Naive thymus-derived CD4-positive, alpha-beta T cell (primary cell): ENCODE data around the gene MAFG. TPM values are rescaled to one million over a fixed set of nuclear protein-coding genes. Genes with fewer than 3 reads are reported as not detected.

Source experiments
- ATAC-seq: fragments of 150-1000 bp; cut with Tn5 transposase; 2 replicates; pipeline ENCODE4 v1.10.0; 2021; ENCODE audit warnings: mild to moderate bottlenecking, moderate library complexity
- CTCF ChIA-PET: fragments of 350-600 bp; sonication (Branson Sonifier 250); formaldehyde crosslinking; loops from one replicate; lab custom pipeline; 2021; ENCODE audit warnings: antibody characterized with exemption; lab: Charles Lee
- POLR2A ChIA-PET: fragments of 350-600 bp; sonication (Branson Sonifier 250); formaldehyde crosslinking; loops from one replicate; lab custom pipeline; 2021; ENCODE audit warnings: antibody characterized with exemption, inconsistent platforms; lab: Charles Lee
- DNase-seq, 9 donors: peaks; one replicate each; pipeline versions ENCODE4 v3.0.0 to v3.0.0-alpha.2; 2020 to 2022; ENCODE audit warnings: mixed read lengths in 1 of 9
- H3K27ac ChIP-seq: one replicate; pipeline ENCODE4 v1.7.0; 2013; ENCODE audit warnings: mild to moderate bottlenecking, low read depth, low read length, moderate library complexity
- H3K27me3 ChIP-seq, 2 donors: one replicate each; pipeline ENCODE4 v1.7.0; 2013; ENCODE audit warnings: low read length in 2 of 2, mild to moderate bottlenecking in 2 of 2, moderate library complexity in 2 of 2; ENCODE audit not compliant: control insufficient read depth in 2 of 2, insufficient read depth in 2 of 2
- H3K36me3 ChIP-seq, 3 experiments: 1 replicate in 2 of 3; 2 replicates in 1 of 3; pipeline ENCODE4 v1.7.0; 2013; ENCODE audit warnings: low read length in 3 of 3, mild to moderate bottlenecking in 3 of 3, moderate library complexity in 1 of 3; ENCODE audit not compliant: insufficient read depth in 3 of 3, control insufficient read depth in 2 of 3
- H3K4me1 ChIP-seq, 2 donors: one replicate each; pipeline ENCODE4 v1.7.0; 2013; ENCODE audit warnings: low read length in 2 of 2, mild to moderate bottlenecking in 2 of 2, moderate library complexity in 1 of 2; ENCODE audit not compliant: control insufficient read depth in 2 of 2, insufficient read depth in 2 of 2
- H3K4me3 ChIP-seq: 2 replicates; pipeline ENCODE4 v1.7.0; 2013; ENCODE audit warnings: mild to moderate bottlenecking, low read length
- H3K9me3 ChIP-seq, 3 experiments: 1 replicate in 2 of 3; 2 replicates in 1 of 3; pipeline ENCODE4 v1.7.0; 2013; ENCODE audit warnings: low read length in 3 of 3; ENCODE audit not compliant: control insufficient read depth in 2 of 3
- H3K27ac Mint-ChIP-seq, 9 donors: one replicate each; pipeline ENCODE4 v1.8.0; 2020 to 2022; ENCODE audit warnings: mixed read lengths in 9 of 9, mild to moderate bottlenecking in 8 of 9, moderate library complexity in 5 of 9, inconsistent platforms in 2 of 9
- H3K27me3 Mint-ChIP-seq, 5 donors: one replicate each; pipeline ENCODE4 v1.8.0; 2021 to 2022; ENCODE audit warnings: mixed read lengths in 5 of 5, mild to moderate bottlenecking in 1 of 5
- H3K36me3 Mint-ChIP-seq, 5 donors: one replicate each; pipeline ENCODE4 v1.8.0; 2020 to 2022; ENCODE audit warnings: mixed read lengths in 5 of 5, mild to moderate bottlenecking in 3 of 5, inconsistent platforms in 1 of 5
- H3K4me1 Mint-ChIP-seq, 7 donors: one replicate each; pipeline ENCODE4 v1.8.0; 2020 to 2022; ENCODE audit warnings: mixed read lengths in 7 of 7, mild to moderate bottlenecking in 3 of 7, inconsistent platforms in 1 of 7
- H3K4me3 Mint-ChIP-seq, 10 donors: one replicate each; pipeline ENCODE4 v1.8.0; 2020 to 2022; ENCODE audit warnings: mild to moderate bottlenecking in 10 of 10, mixed read lengths in 10 of 10, moderate library complexity in 6 of 10, inconsistent platforms in 2 of 10
- H3K9me3 Mint-ChIP-seq, 11 donors: one replicate each; pipeline ENCODE4 v1.8.0; 2020 to 2022; ENCODE audit warnings: mixed read lengths in 11 of 11, mild to moderate bottlenecking in 4 of 11, inconsistent platforms in 1 of 11, moderate library complexity in 1 of 11
- intact Hi-C, 2 donors: fragments of 100-400 bp; cut with micrococcal nuclease; formaldehyde crosslinking; loops; one replicate each; pipeline ENCODE4 v1.15.1; 2023
- polyA plus RNA-seq, 2 donors: library from polyadenylated mRNA; unstranded; fragments of 300-500 nt; fragmentation: Illumina TruSeq; gene quantifications; one replicate each; pipeline ENCODE4 v1.2.3, GENCODE V29; 2021
- total RNA-seq, 6 experiments: library from RNA in 5 of 6; stranded (reverse) in 5 of 6; gene quantifications; 1 replicate in 5 of 6; 2 replicates in 1 of 6; pipeline ENCODE4 v1.2.3 and lab custom pipeline; 2021 to 2026

MAFG gene
- total RNA-seq (10 to 100 TPM; 12.9 to 28.1 (median 18.1) TPM), polyA plus RNA-seq (1 to 10 TPM; 2.4 to 2.6 TPM), total RNA-seq (lab: John Stamatoyannopoulos, UW) (27.5 reads per million, percentile 58 among the genes with 10 or more reads in this experiment)

DNA sequence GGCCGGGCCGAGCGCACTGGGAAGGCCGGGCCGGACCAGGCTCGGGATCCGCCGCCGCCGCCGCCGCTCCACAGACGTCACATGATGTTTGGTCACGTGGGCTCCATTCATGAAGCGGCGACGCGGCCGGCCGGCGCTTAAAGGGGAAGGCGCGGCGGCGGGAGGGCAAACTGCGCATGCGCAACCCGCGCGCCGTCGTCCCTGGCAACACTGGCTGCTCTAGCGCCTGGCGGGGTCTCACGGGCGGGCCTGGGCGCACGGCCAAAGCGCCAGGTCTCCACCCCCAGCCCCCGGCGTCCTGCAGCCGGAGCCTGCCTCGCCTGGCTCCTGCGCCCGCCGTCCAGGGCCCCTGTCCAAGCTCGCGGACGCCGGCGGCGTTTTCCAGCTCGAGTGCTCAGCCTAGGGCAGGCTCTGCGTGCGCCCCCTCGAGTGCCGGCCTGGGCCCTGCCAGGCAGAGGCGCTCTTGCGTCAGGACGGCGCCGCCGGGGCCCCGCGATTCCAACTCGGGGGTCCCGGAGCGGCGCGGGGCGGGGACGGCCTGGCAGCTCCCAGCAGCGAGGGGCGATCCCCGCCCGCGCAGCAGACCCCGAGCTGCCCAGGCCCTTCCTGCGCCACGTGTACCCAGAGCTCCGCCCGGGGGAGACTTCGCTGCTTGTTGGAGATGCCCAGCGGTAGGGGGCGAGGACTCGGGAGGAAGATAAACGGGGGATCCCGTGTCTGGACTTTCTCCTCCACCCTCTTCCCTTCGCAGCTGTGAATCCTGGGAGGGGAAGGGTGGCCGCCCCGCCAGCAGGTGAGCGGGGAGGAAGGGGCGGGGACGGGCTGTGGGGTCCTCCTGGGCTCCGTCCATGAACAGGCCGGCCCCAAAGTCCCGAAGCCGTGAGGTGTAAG, at the start of gene MAFG:
TSS of gene MAFG (minus strand) at position 83 of the 891 bp plus-strand sequence. CDS start 4,550 bp downstream, outside the sequence.
- Mint-ChIP-seq H3K9me3 (no peaks in the 10 kb centered on the region), H3K36me3 (no peaks in the 10 kb centered on the region), H3K27ac (peak within 1 kb of the TSS; percentile 69 to 95 (median 88)), H3K4me1 (peaks cover 9 to 29% (median 20%) of the 10 kb centered on the region in 7 donors), H3K4me3 (peak within 1 kb of the TSS; percentile 77 to 91 (median 84)), H3K27me3 (peaks cover 0 to 18% (median 0%) of the 10 kb centered on the region in 5 donors)
- ATAC-seq (peak; percentile 72), DNase-seq (peak; percentile 81 to 93 (median 88))
- no peaks in the 10 kb centered on the region for H3K9me3 ChIP-seq
- ChIA-PET POLR2A (interaction anchor here (0.5 to 3.3 kb wide), 10 partner anchors 11 to 121 kb away, joined by 3 to 23 read pairs (median 4); no protein-coding TSS in a partner anchor), CTCF (interaction anchor here (0.6 to 1.0 kb wide), 2 partner anchors 10 to 42 kb away, joined by 3 to 4 read pairs; no protein-coding TSS in a partner anchor)
- H3K4me1 ChIP-seq: peaks cover 10 to 31% of the 10 kb centered on the region in 2 donors
- H3K27me3 ChIP-seq: peaks cover 0 to 13% of the 10 kb centered on the region in 2 donors
- H3K36me3 ChIP-seq: no peaks in the 10 kb centered on the region
- peak within 1 kb of the TSS; percentile 58 for H3K4me3 ChIP-seq
- H3K27ac ChIP-seq: peak within 1 kb of the TSS; percentile 71
- intact Hi-C loops: loop anchor here (1.0 to 5.0 kb wide), 8 partner anchors 9 to 1666 kb away; partner anchors contain the start of genes ARHGDIA (in 2 of the 2), PCYT2 (in 2 of the 2), PYCR1 (in 2 of the 2) and ALYREF (in 1 of the 2)

- H3K4me3 ChIP-seq: peak overlapping the region; percentile 79
- Mint-ChIP-seq H3K9me3 (peaks cover 0 to 13% (median 0%) of the 10 kb centered on the region in 11 donors), H3K4me3 (peak overlapping the region; percentile 93 to 99 (median 96)), H3K27ac (peak overlapping the region; percentile 94 to 99 (median 97)), H3K4me1 (peaks cover 23 to 46% (median 33%) of the 10 kb centered on the region in 7 donors), H3K27me3 (peaks cover 0 to 7% (median 0%) of the 10 kb centered on the region in 5 donors), H3K36me3 (peaks cover 0 to 5% (median 4%) of the 10 kb centered on the region in 5 donors)
- ChIA-PET CTCF (interaction anchor here (1.9 kb wide), 1 partner anchor 9 kb away, joined by 8 read pairs; no protein-coding TSS in a partner anchor), POLR2A (interaction anchor here (0.6 to 1.6 kb wide), 5 partner anchors 9 to 121 kb away, joined by 3 to 23 read pairs (median 4); partner anchors contain the start of genes FASN and NOTUM)
- H3K9me3 ChIP-seq: peaks cover 0 to 4% (median 0%) of the 10 kb centered on the region in 3 experiments
- peaks cover 0 to 7% (median 0%) of the 10 kb centered on the region in 3 experiments for H3K36me3 ChIP-seq
- H3K27me3 ChIP-seq: no peaks in the 10 kb centered on the region
- intact Hi-C loops: loop anchor here (1.0 to 2.0 kb wide), 7 partner anchors 8 to 122 kb away; partner anchors contain the start of genes LRRC45 (in 2 of the 2), DCXR (in 1 of the 2), FASN (in 1 of the 2) and NOTUM (in 1 of the 2)
- H3K4me1 ChIP-seq: peaks cover 16 to 19% of the 10 kb centered on the region in 2 donors
- peak overlapping the region; percentile 90 for H3K27ac ChIP-seq
- ATAC-seq (peak; percentile 3), DNase-seq (peak in 2 of 9 donors; percentile 30 to 44)
Measured at GRCh38 chr17:81976332-81977210, 49.0 kb upstream of the MAFG start.

DNA sequence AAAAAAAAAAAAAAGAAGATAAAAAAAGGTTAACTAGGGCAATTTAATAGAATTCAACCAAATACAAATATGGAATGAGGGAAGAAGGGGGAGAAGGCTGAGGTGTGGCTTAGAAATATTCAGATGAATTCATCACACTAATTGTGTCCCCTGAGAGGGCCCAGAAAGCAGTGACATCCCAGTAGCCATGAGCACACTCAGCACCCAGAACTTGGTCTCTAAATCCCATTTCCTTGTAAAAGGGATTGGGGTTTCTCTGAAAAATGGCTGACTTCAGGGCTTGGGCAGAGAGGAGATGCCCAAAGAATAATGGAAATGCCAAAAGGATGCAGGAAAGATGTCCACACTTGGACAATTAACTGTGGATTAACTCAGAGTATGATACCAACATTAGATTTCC, 45.9 kb upstream of the MAFG start:
- peaks cover 0 to 4% (median 0%) of the 10 kb centered on the region in 3 experiments for H3K9me3 ChIP-seq
- H3K27me3 ChIP-seq: no peaks in the 10 kb centered on the region
- ChIA-PET POLR2A (no interaction called here), CTCF (interaction anchor here (1.8 kb wide), 1 partner anchor 14 kb away, joined by 6 read pairs; no protein-coding TSS in a partner anchor)
- H3K36me3 ChIP-seq: no peaks in the 10 kb centered on the region
- ATAC-seq (no peak), DNase-seq (no peak)
- H3K27ac Mint-ChIP-seq: no peak overlapping the region
- no peaks in the 10 kb centered on the region for H3K36me3 Mint-ChIP-seq
- no peak overlapping the region for H3K27ac ChIP-seq
- peaks cover 0 to 7% (median 0%) of the 10 kb centered on the region in 5 donors for H3K27me3 Mint-ChIP-seq
- no peak overlapping the region for H3K4me3 Mint-ChIP-seq
- H3K4me3 ChIP-seq: no peak overlapping the region
- intact Hi-C loops: no loop called here
- H3K9me3 Mint-ChIP-seq: peaks cover 0 to 13% (median 0%) of the 10 kb centered on the region in 11 donors
- H3K4me1 ChIP-seq: peaks cover 8 to 14% of the 10 kb centered on the region in 2 donors
- peaks cover 12 to 29% (median 22%) of the 10 kb centered on the region in 7 donors for H3K4me1 Mint-ChIP-seq

DNA sequence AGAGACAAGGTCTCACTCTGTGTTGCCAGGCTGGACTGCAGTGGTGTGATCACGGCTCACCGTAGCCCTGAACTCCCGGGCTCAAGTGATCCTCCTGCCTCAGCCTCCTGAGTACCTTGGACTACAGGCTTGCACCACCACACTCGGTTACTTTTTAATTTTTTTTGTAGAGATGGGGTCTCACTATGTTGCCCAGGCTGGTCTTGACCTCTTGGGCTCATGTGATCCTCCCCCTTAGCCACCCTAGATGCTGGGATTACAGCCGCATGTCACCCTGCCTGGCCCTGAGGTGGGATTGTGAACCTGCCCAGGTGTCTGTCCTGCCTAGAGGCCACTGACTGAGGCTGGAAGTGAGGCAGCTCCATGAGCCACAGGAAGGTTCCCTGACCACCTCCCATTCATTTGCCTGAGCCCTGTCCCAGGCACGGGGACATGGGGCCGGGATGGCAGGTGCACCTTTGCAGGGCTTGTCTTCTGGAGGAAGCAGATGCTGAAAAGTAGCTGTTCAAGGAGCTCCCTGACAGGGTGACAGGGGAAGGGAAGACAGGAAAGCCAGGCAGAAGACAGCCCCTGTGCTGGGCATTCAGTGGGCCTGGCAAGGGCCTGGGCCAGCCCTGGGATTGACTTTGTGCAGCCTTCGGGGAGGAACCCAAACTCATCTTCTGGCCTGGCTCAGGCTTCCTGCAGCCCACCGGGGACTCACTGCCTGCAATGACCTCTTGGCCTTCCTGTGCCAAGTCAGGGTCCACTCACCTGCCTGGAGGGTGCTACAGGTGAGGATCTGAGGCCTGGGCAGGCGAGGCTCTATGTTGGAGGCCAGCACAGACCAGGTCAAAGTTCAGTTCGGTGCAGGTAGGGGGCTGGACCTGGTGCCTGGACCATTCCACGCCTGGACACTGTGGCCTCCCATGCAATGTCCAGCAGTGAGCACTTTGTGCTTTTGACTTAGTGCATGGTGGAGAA, 41.6 kb upstream of the MAFG start:
- H3K36me3 ChIP-seq: no peaks in the 10 kb centered on the region
- no peak overlapping the region for H3K27ac ChIP-seq
- no peak for DNase-seq
- Mint-ChIP-seq H3K9me3 (peaks cover 0 to 11% (median 0%) of the 10 kb centered on the region in 11 donors), H3K27ac (peak overlapping the region; percentile 9 to 93 (median 75)), H3K36me3 (no peaks in the 10 kb centered on the region), H3K27me3 (peaks cover 0 to 12% (median 0%) of the 10 kb centered on the region in 5 donors), H3K4me1 (peaks cover 4 to 40% (median 20%) of the 10 kb centered on the region in 7 donors), H3K4me3 (peak overlapping the region in 8 of 10 donors; percentile 25 to 84 (median 74))
- ChIA-PET CTCF (interaction anchor here (0.6 to 2.5 kb wide), 4 partner anchors 8 to 228 kb away, joined by 3 to 8 read pairs (median 4); partner anchors contain the start of gene ASPSCR1), POLR2A (interaction anchor here (0.6 to 3.4 kb wide), 5 partner anchors 8 to 438 kb away, joined by 3 to 23 read pairs (median 10); partner anchors contain the start of gene ASPSCR1)
- H3K27me3 ChIP-seq: no peaks in the 10 kb centered on the region
- H3K4me1 ChIP-seq: peaks cover 14 to 23% of the 10 kb centered on the region in 2 donors
- ATAC-seq: no peak
- H3K4me3 ChIP-seq: no peak overlapping the region
- intact Hi-C loops: loop anchor here (1.0 to 5.0 kb wide), 3 partner anchors 8 to 54 kb away; partner anchors contain the start of genes ASPSCR1 (in 2 of the 2), CENPX (in 2 of the 2), LRRC45 (in 2 of the 2) and MAFG (in 1 of the 2)
- H3K9me3 ChIP-seq: peaks cover 0 to 4% (median 0%) of the 10 kb centered on the region in 3 experiments
